GM21786 (cell line): ENCODE measurements around the gene ACAA2.

ENCODE experiments used
- ATAC-seq: cut with Tn5 transposase; IDR thresholded peaks from one replicate; pipeline ENCODE4 v1.9.1; 2021; ENCODE audit not compliant: unreplicated experiment

The ACAA2 gene, protein sequence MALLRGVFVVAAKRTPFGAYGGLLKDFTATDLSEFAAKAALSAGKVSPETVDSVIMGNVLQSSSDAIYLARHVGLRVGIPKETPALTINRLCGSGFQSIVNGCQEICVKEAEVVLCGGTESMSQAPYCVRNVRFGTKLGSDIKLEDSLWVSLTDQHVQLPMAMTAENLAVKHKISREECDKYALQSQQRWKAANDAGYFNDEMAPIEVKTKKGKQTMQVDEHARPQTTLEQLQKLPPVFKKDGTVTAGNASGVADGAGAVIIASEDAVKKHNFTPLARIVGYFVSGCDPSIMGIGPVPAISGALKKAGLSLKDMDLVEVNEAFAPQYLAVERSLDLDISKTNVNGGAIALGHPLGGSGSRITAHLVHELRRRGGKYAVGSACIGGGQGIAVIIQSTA

DNA sequence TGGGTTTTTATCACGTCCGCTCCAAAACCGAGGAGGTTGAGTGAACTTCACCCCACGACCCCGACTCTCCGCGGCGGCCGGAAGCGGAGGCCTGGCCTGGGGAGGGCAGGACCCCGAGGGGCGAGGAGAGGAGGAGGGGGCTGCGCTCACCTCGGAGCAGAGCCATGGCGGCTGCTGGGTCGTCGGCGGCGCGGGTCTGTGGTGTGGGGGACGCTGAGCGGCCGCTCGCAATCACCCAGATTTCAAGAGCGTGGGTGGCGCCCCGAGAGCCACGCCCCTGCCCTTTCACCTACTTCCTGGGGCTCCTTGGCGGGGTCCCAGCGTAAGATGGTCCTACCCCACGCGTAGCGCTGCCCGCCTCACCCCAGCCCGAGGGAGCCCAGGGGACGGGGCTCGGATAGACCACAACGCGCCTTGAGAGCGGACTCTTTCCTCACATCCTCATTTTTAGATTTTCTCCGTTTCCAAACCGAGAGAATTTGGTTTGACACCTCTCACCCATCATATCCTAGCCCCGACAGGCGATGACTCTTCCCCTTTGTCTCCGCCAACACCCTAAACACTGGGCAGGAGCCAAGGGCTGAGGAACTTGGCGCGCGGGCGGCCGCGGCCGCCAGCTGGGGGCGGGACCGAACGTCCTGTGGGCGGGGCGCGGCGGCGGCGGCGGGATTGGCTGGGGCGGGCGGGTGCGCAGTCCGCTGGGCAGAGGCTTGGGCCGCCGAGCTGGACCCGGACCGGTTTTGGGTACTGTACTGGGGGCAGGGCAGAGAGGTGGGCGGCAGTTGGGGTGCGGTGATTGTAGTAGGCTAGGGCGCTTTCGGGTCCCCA, at the start of gene ACAA2:
TSS of gene ACAA2 (minus strand) at position 215 of the 828 bp plus-strand sequence. CDS start at position 166, 49 bp downstream.
- peak; percentile 76 for ATAC-seq

DNA sequence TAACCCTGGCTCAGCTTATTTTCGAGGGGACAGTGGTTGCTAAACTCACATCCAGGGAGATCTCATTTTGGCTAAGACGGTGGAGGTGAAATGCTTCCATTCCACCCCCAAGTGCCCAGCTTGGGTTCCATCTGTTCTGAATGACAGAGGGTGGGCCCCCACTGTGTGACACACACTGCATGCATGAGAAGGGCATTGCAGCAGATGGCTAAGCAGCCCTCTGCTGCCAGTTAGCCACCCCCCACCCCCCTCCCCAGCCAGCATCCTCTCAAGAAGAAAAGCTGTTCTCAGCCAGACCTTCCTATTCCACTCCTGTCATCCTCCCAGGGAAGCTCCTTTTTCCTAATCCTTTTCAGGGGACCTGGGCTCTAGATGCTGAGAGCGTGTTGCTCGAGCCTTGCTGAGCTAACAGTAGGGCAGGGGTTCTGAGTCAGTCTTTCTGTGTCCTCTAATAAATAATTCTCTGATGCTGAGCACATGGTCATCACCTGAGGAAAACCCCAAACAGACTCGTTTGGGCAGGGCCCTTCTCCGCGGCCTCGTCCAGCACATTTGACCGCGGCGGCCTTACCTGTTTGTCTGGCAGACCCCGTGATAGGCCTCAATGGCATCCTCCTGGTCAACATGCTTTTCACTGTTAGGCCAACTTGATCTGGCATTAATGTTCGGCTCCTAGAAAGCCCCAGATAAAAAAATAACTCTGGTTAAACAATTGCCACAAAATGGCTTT, 49.5 kb upstream of the ACAA2 start:
- no peak for ATAC-seq

DNA sequence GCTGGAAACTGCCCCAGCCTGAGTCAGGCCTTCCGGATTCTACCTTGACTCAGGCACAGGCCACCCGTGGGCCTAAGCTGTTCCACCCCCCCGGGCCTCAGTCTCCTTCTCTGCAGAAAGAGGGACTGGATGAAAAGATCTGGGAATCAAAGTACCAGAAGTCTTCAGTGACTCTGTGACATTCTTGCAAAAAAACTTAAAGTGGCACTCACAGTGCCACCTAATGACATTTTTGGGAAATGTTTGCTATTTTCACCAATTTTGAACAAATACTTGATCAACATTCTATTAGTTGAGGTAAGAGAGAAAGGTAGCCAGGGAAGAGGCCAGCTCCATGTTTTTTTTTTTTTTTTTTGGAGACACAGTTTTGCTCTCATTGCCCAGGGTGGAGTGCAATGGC, 48.3 kb upstream of the ACAA2 start:
- no peak for ATAC-seq

DNA sequence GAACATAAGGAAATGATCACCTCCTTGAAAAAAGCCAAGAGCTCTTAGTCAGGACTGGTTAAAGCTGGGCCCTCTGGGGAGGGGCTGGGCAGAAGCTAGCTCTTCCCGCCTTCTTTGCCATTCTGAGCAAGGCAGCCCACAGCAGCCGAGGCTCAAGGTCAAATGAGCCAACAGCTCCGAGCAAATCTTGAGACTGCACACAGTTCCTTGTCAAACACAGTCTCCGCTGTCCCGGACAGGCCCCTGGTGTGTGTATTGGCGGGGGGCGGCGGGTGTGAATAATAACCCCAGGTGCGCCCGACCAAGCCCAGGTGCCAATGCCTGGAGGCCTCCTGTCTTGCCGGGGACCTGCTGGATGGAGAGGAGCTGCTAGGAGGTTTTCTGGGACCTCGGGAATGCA, 46.4 kb upstream of the ACAA2 start:
- no peak for ATAC-seq

DNA sequence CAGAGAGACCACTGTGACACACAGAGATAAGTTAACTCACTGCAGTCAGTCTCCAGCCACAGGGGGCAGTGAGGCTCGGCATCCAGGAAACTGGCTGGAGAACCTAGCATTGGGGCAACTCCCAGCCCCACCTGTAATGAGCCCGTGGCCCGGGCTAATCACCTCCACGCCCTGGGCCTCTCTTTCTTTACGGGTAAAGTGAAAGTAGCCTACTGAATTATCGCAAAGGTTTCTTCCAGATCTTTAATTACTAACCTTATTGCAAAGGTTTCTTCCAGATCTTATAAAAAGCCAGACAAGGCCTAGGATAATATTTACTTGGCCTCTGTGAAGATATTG, 45.7 kb upstream of the ACAA2 start:
- no peak for ATAC-seq

DNA sequence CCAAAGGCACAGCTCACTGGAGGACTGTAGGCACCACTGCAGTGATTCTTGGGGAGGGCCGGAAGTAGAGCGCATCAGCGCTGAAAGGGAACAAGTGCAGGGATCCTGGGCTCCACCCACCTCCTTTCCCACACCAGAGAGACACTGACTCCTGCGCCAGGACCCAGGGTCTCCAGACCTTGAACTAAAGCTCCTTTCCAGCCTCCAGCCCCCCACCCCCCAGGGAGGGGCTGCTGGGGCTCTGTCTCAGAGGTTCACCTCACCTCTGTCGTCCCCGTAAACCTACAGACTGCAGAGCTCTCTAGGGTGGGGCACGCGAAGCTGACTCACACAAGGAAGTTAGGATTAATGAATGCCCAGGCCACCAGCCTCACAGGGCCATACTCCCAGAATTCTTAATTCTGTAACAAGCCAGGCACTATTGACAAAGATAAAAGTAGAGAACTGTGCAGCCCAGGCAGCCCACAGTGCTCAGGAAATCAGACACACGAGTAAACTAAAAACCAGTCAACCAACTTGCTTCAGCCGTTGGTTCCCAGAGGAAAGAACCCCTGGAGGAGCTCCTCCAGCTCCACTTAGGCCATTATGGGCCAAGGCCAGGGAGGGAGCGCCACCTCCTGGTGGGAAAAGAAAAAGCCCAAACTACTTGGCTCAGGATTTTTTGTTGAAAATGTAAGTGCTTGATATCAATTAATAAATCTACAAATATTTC, 45.1 kb upstream of the ACAA2 start:
- no peak for ATAC-seq

DNA sequence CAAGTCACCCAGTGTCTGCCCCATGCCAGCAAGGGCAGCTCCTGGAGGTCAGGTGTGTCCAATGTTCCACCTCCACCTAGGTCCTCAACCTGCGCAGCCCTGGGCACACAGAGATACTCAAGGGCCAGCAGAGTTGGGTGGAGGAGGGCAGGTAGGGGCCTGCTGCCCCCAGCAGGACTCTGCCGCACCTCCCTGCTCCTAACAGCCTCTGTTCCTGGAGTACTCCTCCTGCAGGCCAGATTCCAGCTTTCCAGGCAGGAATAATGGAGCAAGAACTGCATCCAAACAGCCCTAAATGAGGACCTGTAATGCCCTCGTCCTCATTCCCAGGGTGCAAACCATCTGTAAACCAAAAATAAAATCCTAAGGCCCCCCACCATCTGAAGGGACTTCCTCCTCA, 44.4 kb upstream of the ACAA2 start:
- ATAC-seq, result no peak

DNA sequence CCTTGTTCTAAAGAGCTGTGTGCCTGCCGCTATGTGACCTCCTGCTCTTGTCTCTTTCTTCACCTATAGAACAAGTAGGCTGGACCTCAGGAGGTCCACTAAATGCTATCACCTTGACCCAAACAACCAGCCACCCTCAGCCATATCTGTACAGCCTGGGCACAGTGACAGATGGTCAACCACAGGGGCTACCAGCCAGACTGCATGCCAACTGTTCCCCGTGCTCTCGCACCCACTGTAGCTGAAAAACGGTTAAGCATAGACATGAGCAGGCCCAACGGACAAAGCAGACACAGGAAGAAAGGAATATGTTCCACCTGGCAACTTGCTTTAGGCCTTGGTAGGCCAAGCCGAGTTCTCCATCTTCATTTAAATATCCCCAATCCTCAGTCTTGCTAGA, 43.2 kb upstream of the ACAA2 start:
- no peak for ATAC-seq

DNA sequence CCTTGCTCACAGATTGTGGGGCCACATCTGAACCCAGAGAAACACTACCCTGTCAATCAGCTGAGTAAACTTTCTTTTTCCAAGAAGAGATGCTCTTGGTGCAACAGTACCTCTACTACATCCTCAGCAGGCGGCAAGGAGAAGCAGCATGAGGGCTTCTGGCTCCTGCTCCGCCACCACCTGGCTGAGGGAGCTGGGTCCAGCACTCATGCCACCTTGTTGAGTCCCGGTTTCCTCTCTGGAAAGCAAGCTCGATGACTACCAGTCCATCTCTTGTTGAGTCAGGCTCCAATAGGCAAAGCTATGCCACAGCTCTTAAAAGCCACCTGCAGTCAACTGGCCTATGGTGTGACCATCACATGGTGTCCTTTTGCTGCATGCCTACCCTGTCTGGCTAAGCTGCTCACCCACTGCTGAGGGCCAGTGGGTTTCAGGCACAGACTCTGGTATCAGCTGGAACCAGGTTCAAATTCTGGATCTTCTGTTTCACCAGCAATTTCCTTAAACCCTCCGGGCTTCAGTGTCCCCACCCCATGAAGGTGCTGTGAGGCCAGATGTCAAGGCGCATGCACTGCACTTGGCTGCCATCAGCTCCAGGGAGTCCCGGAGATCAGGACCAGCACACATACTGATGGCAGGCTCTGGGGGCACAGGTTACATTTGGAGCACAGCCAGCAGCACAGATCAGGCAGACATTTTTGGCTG, 42.5 kb upstream of the ACAA2 start:
- no peak for ATAC-seq

DNA sequence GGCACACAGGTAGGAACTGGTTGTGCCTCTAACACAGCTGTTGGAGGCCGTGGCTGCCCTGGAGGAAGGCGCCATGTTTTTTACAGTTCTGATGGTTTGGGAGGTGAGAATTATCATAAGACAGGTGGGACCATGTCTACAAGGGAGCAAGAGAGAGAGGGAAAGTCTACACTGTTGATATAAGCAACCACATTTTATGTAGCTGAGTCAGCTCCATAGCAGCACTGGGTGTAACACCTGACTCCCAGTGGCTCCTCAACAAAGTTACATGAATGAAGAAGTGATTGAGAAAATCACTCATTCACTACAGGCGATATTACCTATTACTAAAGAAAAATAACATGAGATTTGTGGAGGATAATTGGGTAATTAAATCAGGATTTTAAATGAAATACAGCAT, 41.3 kb upstream of the ACAA2 start:
- ATAC-seq, result no peak

DNA sequence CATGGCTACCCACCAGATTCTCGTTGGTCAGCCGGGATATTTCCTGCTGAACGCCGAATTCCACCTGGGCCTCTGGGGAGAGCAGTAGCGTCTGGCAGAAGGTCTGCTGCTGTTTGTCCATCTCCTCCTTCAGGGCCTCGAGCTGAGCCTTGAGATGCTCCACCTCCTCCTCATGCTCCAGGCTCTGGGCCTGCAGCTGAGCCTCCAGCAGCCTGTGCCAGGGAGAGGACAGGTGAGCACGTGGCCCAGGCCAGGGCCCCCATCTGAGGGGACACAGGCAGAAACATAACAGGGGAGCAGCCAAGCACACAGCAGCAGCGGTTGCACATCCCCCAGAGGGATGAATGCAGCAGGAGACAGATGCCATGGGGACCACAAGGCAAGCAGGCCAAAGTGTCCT, 40.1 kb upstream of the ACAA2 start:
- no peak for ATAC-seq

DNA sequence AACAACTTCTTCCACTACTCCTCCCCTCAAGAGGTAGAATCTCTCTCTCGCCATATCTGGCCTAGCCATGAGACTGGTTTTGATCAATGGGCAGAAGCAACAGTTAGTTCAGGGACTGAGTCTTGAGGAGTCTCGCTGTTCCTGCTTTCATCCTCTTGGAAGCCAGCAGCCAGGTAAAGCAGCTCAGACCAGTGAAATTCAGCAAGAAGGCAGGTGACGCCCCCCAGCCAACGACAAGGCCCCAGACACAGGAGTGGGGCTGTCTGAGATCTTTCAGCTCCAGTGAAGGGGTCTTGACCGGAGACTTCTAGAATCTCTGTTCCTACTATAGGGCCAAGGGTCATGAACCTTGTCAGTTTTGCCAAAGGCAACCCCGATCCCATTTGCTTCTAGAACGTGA, 39.7 kb upstream of the ACAA2 start:
- ATAC-seq, result no peak

DNA sequence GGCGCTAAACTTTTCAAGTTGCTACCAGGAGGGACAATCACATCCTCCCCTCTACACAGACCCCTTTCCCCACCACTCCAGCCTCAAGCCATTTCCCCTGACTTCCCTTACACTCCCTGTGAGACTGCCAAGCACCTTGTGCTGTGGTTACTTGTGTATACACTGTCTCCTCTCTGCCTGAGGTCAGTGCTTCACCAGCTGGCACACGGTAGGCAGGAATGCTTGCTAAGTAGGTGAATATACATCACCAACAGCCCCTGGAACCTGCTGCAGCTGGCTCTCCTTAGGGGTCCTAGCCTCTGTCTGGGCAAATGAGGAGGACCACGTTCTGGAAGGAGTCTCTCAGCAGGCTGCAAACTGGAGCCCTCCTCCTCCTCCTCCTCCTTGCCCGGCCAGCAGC, 38.3 kb upstream of the ACAA2 start:
- ATAC-seq, result no peak

DNA sequence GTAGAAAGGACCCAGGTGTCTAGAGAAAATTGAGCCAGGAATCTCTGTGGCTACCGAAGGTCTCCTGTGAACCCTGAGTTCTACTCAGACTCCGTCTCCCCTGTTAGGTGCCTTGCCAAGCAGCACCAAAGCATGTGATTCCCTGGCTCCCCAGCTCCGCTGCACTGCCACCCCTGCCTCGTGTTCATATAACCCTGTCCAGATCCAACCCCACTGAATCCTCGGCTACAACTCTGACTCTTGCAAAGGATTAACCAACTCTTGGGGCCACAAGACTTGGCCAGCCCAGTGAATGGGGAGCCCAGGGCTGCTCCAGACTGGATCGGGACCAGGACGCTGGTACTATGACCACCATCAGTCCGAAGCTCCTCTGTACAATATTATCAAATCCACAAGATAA, 37.3 kb upstream of the ACAA2 start:
- no peak for ATAC-seq

DNA sequence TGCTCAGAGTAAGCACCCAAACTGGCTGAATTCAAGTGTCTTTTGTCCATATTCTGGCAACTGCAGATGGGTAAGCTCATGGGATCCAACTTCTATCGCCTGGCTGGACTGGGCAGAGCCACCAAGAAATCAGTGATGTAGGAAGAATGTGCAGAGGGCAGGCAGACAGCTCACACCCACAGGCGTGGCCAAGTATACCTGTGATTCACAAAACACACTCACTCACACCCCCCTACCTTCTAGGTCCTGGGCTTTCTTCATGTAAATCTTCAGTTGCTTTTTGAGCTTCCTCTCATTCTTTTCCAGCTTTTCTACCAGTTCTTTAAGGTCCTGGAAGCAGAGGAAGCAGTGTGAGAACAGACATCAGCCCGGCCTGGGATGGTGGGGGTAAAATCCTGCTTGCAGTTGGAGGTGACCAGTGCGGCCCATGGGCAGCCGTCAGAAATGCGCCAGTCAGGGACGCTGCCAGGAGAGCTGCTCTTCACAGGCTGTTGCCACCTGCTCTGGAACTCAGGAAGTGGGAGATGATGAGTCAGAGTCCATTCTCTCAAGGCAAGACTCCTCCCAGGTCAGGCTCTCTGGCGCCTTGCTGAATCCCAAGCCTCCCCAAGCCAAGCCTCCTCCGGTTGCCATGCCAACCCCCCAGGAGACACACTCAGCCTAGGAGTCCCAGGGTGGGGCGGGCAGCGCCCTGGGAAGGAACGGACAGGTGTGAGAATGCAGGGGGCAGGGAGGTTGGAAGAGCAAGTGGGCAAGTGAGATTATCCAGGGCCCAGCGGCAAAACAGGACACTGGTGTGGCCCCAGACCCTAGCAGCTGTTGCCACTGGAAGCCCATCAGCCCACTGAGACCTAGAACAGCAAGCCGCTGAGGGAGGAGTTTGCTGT, 36.2 kb upstream of the ACAA2 start:
- ATAC-seq, result no peak

DNA sequence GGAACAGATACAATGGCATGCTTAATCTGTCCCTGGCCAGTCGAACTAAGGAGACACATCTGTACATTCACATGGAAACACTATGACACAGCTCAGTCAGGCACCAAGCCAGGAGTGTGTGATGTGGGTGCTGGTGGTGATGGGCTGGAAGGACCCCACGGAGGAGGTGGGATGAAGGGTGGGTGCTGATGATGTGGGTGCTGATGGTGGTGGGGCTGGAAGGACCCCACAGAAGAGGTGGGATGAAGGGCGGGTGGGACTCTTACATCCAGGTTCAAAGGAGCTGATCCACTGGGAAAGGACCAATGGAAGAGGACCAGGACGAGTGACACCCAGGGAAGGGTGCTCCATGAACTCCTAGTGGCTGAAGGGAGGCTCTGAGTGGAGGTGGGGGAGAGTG, 34.8 kb upstream of the ACAA2 start:
- no peak for ATAC-seq

DNA sequence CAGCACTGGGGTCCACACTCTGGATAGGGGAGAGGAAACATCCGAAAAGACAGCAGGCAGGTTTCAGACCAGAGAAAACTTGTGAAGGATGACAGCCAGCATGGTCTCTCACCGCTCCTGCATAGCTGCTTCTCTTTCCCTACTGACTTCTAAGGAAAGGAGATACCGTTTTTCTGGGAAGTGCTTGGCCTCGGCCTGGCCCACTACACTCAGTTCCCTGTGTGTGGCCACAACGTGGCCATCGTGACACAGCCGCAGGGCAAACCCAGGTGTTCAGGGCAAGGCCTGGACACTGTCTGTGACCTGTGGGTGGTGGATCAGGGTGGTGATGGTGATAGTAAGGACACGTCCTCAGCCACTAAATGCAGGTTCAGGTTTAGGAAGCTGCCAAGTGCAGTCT, 34.2 kb upstream of the ACAA2 start:
- no peak for ATAC-seq

DNA sequence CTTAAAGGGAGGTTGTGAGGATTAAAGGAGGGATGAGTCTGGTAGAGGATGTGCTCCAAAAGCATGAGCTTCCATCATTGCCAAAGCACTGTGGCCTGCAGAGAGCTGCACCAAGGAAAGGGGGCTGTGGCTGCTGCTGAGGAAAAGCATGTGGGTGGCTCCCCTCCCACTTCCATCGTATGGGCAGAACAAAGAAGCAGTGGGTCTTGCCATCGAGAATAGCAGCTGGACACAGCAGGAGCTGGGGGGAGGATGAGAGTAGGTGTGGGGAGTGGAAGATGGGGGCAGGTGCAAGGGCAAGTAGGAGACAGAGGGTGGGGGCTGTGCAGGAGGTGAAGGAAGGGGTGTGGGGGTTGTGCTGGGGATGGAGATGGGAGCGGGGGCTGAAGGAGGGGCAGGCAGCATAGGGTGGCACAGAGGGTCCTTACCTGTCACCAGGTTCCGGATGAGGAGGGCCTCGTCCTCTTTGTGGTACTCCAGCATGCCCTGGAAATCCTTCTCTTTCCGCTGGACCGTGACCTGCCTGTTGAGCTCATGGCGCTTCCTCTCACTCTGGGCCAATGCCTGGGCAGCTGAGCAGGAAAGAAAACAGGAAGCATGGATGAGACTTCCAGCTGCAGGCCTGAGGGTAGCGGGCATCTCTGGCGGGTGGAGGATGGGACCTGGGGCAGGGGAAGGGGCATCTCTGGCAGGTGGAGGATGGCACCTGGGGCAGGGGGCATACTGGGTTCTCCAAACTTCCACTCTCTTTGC, 33.6 kb upstream of the ACAA2 start:
- ATAC-seq, result no peak

DNA sequence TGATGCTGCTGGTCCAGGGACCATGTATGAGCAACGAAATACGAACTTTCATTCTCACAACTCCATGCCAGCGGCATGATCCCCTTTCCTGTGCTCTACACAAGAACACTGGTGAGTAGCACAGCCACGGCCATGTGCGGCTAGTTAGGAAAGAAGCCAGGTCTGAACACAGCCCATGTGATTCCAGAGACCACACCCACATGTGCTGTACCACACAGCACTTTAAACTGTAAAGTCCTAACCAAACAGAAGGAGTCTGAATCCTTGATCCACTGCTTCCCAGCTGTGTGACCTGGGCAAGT, 33.0 kb upstream of the ACAA2 start:
- ATAC-seq, result no peak
